Spinal cord (tissue), 10 donors: ENCODE data around the gene SLC25A23. TPM values are rescaled to one million over a fixed set of nuclear protein-coding genes. Genes with fewer than 3 reads are reported as not detected.

Source experiments
- DNase-seq, 6 donors: peaks; one replicate each; pipeline versions ENCODE4 v3.0.0 to v3.0.0-alpha.2; 2013 to 2015; ENCODE audit warnings: low spot score in 6 of 6, low read depth in 4 of 6
- H3K27ac ChIP-seq: one replicate; pipeline ENCODE4 v1.5.1; 2013; ENCODE audit warnings: low read depth, low read length, control low read depth
- H3K27me3 ChIP-seq: one replicate; pipeline ENCODE4 v1.6.1; 2013; ENCODE audit warnings: low read length; ENCODE audit not compliant: control insufficient read depth, insufficient read depth
- H3K36me3 ChIP-seq: one replicate; pipeline ENCODE4 v1.6.1; 2013; ENCODE audit warnings: low read length; ENCODE audit not compliant: control insufficient read depth, insufficient read depth
- H3K4me1 ChIP-seq: one replicate; pipeline ENCODE4 v1.6.1; 2013; ENCODE audit warnings: low read length; ENCODE audit not compliant: control insufficient read depth, insufficient read depth
- H3K4me3 ChIP-seq: one replicate; pipeline ENCODE4 v1.5.1; 2013; ENCODE audit warnings: low read depth, low read length, control low read depth
- H3K9me3 ChIP-seq: one replicate; pipeline ENCODE4 v1.6.1; 2013; ENCODE audit warnings: low read length; ENCODE audit not compliant: control insufficient read depth, insufficient read depth
- WGBS: methylation state at CpG from one replicate; pipeline ENCODE4 v1.1.5; 2013; ENCODE audit warnings: missing lambda C conversion rate; ENCODE audit not compliant: insufficient coverage; 5-methylcytosine and 5-hydroxymethylcytosine counted together
- polyA plus RNA-seq, 2 donors: library from polyadenylated mRNA; unstranded; fragments of 120-200 nt; gene quantifications; one replicate each; pipeline ENCODE4 v1.2.1, GENCODE V29; 2013; ENCODE audit not compliant: insufficient read length in 2 of 2
- small RNA-seq: library from RNA; depleted of rRNA; stranded (forward); fragments of <200 nt; gene quantifications from one replicate; pipeline ENCODE3, GENCODE V24; 2014; ENCODE audit warnings: low replicate concordance
- total RNA-seq, 2 donors: library from RNA; depleted of rRNA in 1 of 2; stranded (reverse); fragments of 120-200 nt in 1 of 2; fragments of >200 nt in 1 of 2; gene quantifications; one replicate each; pipeline versions ENCODE4 v1.2.3 to v1.2.4, GENCODE V29; 2013 to 2014
- donor health status: healthy.

SLC25A23 gene
- total and polyA plus RNA-seq, 4 donors, result 57.9 to 220 (median 108) TPM

DNA sequence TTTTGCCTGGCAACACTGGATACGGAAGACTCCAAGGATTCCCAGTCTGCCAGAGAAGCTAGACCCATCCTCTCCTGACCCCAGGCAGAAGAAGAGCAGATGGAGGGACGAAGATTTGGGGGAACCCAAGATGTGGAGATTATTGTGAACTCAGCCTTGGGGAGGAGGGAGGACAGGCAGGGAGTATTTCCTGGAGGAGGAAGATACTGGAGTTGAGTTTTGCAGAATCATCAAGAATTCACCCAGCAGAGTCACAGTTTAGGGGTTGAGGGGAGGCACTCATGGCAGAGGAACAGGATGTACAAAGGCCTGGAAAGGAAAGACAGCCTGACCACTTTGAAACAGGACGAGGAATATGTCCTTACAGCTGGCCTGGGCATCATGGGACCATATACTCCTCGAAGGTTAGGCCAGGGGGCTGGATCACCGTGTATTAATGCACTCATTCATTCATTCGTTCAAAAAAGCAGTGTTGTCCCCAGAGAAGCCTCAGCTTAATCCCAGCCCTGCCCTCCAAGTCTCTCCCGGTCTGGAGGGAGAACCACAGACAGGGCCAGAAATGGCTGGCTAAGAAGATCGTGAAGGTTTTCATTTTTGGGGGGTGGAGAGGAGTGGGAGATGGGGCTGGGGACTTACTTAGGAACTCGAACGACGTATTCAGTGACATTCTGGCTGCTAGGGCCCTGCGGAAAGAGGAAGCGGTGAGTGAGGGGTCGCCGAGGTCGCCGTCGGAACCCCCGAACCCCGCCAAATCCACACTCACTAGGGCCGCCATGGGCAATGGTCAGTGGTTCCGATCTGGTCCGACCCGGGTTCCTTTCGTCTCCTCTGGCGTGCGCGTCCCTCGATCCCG, 67.1 kb downstream of the SLC25A23 start:
- peak overlapping the region; percentile 98 for H3K27ac ChIP-seq
- no peak for DNase-seq
- H3K36me3 ChIP-seq, result peaks cover 41% of the 10 kb centered on the region
- H3K4me1 ChIP-seq, result peaks cover 18% of the 10 kb centered on the region
- 6% methylated on average over 29 of the region's 30 CpGs for WGBS
- no peaks in the 10 kb centered on the region for H3K9me3 ChIP-seq
- peak overlapping the region; percentile 83 for H3K4me3 ChIP-seq
- no peaks in the 10 kb centered on the region for H3K27me3 ChIP-seq

Small RNA genes within 50 kb of the gene (small RNA-seq; reads per million reads assigned to genes)
- gene AC010503.2 (not detected), gene MIR6790 (not detected)

Other genes starting within 250 kb of the SLC25A23 start
- gene MLLT1, start 179.8 kb downstream of the SLC25A23 start, total RNA-seq, result 10 to 100 TPM; 11.5 to 32.4 TPM
- 100 to 1,000 TPM; 129 to 132 TPM for gene MLLT1, start 179.8 kb downstream of the SLC25A23 start, polyA plus RNA-seq
- gene ACER1, start 126.2 kb downstream of the SLC25A23 start, total RNA-seq, result under 1 TPM in 1 of 2 donors, not detected in 1; 0.11 TPM
- gene ACER1, start 126.2 kb downstream of the SLC25A23 start, polyA plus RNA-seq, result under 1 TPM in 1 of 2 donors, not detected in 1; 0.11 TPM
- gene CLPP, start 98.3 kb downstream of the SLC25A23 start, total RNA-seq, result 10 to 100 TPM; 20.1 to 65.7 TPM
- gene CLPP, start 98.3 kb downstream of the SLC25A23 start, polyA plus RNA-seq, result 10 to 100 TPM; 87.2 to 88.3 TPM
- 10 to 100 TPM; 25.8 to 72.7 TPM for gene ALKBH7, start 87.0 kb downstream of the SLC25A23 start, total RNA-seq
- gene ALKBH7, start 87.0 kb downstream of the SLC25A23 start, polyA plus RNA-seq, result 10 to 100 TPM; 83.8 to 85.6 TPM
- 1 to 10 TPM; 1.1 to 2.6 TPM for gene PSPN, start 83.9 kb downstream of the SLC25A23 start, total RNA-seq
- gene PSPN, start 83.9 kb downstream of the SLC25A23 start, polyA plus RNA-seq, result 1 to 10 TPM; 3.1 to 3.7 TPM
- gene GTF2F1, start 66.6 kb downstream of the SLC25A23 start, total RNA-seq, result 10 to 100 TPM; 26.2 to 48.9 TPM
- 10 to 100 TPM; 82.9 to 97.3 TPM for gene GTF2F1, start 66.6 kb downstream of the SLC25A23 start, polyA plus RNA-seq
- gene KHSRP, start 35.0 kb downstream of the SLC25A23 start, total RNA-seq, result 10 to 100 TPM; 68.3 to 95.4 TPM
- 100 to 1,000 TPM; 300 to 317 TPM for gene KHSRP, start 35.0 kb downstream of the SLC25A23 start, polyA plus RNA-seq
- under 1 TPM; 0.83 to 0.99 TPM for gene SLC25A41, start 26.0 kb downstream of the SLC25A23 start, total RNA-seq
- gene SLC25A41, start 26.0 kb downstream of the SLC25A23 start, polyA plus RNA-seq, result 1 to 10 TPM; 5.5 to 5.6 TPM
- gene CRB3, start 4.5 kb upstream of the SLC25A23 start, total RNA-seq, result under 1 TPM; 0.20 to 0.44 TPM
- 1 to 10 TPM in 1 of 2 donors, under 1 TPM in 1; 0.62 to 1.2 TPM for gene CRB3, start 4.5 kb upstream of the SLC25A23 start, polyA plus RNA-seq
- gene DENND1C, start 22.0 kb upstream of the SLC25A23 start, total RNA-seq, result under 1 TPM; 0.28 to 0.59 TPM
- 1 to 10 TPM; 2.2 to 2.4 TPM for gene DENND1C, start 22.0 kb upstream of the SLC25A23 start, polyA plus RNA-seq
- gene TUBB4A, start 42.5 kb upstream of the SLC25A23 start, total RNA-seq, result 100 to 1,000 TPM in 1 of 2 donors, 10 to 100 TPM in 1; 42.2 to 121 TPM
- gene TUBB4A, start 42.5 kb upstream of the SLC25A23 start, polyA plus RNA-seq, result 100 to 1,000 TPM; 565 to 644 TPM
- gene TNFSF9, start 71.2 kb upstream of the SLC25A23 start, total RNA-seq, result 1 to 10 TPM; 1.5 to 4.0 TPM
- 1 to 10 TPM; 5.6 to 6.8 TPM for gene TNFSF9, start 71.2 kb upstream of the SLC25A23 start, polyA plus RNA-seq
- gene CD70, start 131.4 kb upstream of the SLC25A23 start, total RNA-seq, result not detected
- gene CD70, start 131.4 kb upstream of the SLC25A23 start, polyA plus RNA-seq, result not detected
- under 1 TPM; 0.06 to 0.10 TPM for gene TNFSF14, start 210.4 kb upstream of the SLC25A23 start, total RNA-seq
- gene TNFSF14, start 210.4 kb upstream of the SLC25A23 start, polyA plus RNA-seq, result under 1 TPM; 0.12 to 0.17 TPM